GM10248 (cell line): ENCODE results near the gene SLC6A9.

Experiments
- CTCF ChIA-PET: fragments of 300-600 bp; sonication (Branson Sonifier 250); formaldehyde crosslinking; extraction: SDS; loops from one replicate; lab custom pipeline; 2021; ENCODE audit warnings: antibody characterized with exemption; lab: Yijun Ruan, JAX
- POLR2A ChIA-PET: fragments of 350-650 bp; sonication (Branson Sonifier 250); formaldehyde crosslinking; extraction: SDS; loops from one replicate; lab custom pipeline; 2020; ENCODE audit warnings: antibody characterized with exemption; lab: Yijun Ruan, JAX
- DNase-seq: peaks from one replicate; pipeline ENCODE4 v3.0.0; 2012; ENCODE audit errors: extremely low spot score
- TF ChIP-seq, protein P1 (sequence below): IDR thresholded peaks from 2 replicates; pipeline ENCODE4 v1.5.1; 2012; ENCODE audit warnings: mild to moderate bottlenecking, low read depth; ENCODE audit errors: extremely low read depth, missing control alignments, control extremely low read depth

Gene SLC6A9

DNA sequence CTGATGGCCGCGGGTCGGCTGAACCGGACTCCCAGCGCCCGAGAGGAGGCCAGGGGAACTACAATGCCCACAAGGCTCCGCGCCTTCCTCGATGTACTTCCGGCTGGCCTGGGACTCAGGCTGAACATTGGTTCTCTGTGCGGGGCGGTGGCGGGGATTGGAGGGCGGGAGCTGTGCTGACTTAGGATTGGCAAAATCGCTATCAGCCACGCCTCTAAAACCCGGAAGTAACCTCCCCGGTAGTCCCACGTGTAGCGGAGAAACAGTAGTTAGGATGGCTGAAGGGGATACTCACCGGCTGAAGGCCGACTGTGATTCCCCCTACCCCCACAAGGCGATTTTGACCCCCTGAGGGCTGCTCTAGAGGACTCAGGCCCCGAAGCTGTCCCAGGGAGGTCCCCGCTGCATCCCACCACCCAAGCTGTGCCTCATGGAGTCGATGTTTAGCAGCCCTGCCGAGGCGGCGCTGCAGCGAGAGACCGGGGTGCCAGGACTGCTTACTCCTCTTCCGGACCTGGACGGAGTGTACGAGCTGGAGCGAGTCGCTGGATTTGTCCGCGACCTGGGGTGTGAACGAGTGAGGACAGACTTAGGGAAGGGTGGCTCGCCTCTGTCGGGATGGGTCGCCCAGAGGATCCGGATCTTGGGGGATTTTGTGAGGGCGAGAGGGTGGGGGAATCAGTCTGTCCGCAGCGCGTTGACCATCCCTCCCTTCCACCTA lies 61.4 kb downstream of the SLC6A9 start, which contains the start of gene DPH2:
Gene DPH2 (plus strand): TSS at position 265 of the 721 bp plus-strand sequence. CDS start 166 bp downstream, at position 431.
- DNase-seq: peak; percentile 99
- TF ChIP-seq, protein P1, sequence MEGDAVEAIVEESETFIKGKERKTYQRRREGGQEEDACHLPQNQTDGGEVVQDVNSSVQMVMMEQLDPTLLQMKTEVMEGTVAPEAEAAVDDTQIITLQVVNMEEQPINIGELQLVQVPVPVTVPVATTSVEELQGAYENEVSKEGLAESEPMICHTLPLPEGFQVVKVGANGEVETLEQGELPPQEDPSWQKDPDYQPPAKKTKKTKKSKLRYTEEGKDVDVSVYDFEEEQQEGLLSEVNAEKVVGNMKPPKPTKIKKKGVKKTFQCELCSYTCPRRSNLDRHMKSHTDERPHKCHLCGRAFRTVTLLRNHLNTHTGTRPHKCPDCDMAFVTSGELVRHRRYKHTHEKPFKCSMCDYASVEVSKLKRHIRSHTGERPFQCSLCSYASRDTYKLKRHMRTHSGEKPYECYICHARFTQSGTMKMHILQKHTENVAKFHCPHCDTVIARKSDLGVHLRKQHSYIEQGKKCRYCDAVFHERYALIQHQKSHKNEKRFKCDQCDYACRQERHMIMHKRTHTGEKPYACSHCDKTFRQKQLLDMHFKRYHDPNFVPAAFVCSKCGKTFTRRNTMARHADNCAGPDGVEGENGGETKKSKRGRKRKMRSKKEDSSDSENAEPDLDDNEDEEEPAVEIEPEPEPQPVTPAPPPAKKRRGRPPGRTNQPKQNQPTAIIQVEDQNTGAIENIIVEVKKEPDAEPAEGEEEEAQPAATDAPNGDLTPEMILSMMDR: no peak
- CTCF ChIA-PET: interaction anchor here (0.7 to 4.9 kb wide), 4 partner anchors 20 to 206 kb away, joined by 3 to 21 read pairs (median 6); partner anchors contain the start of gene ARTN
- POLR2A ChIA-PET: interaction anchor here (0.6 to 0.8 kb wide), 2 partner anchors 320 to 619 kb away, joined by 3 read pairs; partner anchors contain the start of gene KDM4A

DNA sequence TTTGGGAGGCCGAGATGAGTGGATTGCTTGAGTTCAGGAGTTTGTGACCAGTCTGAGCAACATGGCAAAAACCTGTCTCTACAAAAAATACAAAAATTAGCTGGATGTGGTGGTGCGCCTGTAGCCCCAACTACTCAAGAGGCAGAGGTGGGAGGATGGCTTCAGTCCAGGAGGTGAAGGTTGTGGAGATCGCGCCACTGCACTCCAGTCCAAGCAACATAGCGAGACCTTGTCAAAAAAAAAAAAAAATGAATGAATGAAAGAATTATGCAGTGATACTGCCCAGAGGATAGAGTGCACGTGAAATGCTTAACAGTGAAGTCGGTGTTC lies 61.9 kb downstream of the SLC6A9 start:
- no peak for DNase-seq
- TF ChIP-seq, protein P1: no peak
- ChIA-PET POLR2A (no interaction called here), CTCF (interaction anchor here (0.7 to 4.9 kb wide), 3 partner anchors 25 to 206 kb away, joined by 3 to 21 read pairs (median 9); partner anchors contain the start of gene ARTN)

DNA sequence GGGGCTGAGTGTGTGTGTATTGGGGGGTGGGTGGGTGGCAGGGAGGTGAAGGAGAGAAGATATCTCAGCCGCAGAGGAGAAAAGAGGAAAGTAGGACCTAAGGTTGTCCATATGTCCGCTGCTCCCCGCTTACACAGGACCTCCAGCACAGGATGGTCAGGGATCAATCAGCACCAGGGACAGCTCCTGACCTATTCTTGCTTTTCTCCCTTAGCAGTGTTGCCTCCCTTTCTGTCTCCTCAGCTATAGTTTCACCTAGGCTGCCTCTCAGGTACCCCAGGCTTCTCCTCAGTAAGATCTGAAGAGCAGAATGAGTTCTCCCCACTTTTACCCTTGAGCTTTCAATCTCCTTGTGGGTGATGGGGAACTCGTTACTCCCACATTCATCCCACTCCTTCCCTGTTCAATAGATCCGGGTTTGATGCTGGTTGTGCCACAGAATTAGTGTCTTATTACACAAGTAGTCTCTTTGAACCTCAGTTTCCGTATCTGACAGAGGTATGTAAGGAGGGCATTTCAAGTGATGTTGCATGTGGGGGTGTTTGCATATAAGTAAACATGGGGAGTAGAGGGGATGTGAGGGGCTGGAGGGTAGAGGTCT lies 62.8 kb downstream of the SLC6A9 start:
- TF ChIP-seq, protein P1: no peak
- no peak for DNase-seq
- CTCF ChIA-PET: interaction anchor here (1.5 to 4.9 kb wide), 5 partner anchors 10 to 34 kb away, joined by 3 to 21 read pairs (median 9); partner anchors contain the start of genes ARTN and IPO13
- POLR2A ChIA-PET: no interaction called here

DNA sequence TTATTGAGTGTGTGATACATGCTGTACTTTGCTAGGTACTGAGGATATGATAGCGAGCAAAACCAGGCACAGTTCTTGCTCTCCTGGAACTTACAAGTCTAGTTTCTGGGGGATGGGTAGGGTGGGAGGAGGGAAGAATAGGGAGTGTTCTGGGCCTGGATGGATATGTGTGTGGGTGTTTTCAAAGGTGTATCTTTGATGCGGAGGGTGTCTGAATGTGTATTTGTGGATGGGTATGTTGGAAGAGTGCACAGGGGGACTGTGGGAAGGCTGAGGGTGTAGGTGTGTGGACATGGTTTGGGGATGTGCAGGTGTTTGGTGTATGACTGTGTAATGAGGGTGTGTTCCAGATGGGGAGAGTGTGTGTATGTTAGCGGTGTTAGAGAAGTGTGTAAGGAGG lies 65.9 kb downstream of the SLC6A9 start:
- ChIA-PET CTCF (interaction anchor here (1.2 kb wide), 1 partner anchor 12 kb away, joined by 3 read pairs; no protein-coding TSS in a partner anchor), POLR2A (no interaction called here)

DNA sequence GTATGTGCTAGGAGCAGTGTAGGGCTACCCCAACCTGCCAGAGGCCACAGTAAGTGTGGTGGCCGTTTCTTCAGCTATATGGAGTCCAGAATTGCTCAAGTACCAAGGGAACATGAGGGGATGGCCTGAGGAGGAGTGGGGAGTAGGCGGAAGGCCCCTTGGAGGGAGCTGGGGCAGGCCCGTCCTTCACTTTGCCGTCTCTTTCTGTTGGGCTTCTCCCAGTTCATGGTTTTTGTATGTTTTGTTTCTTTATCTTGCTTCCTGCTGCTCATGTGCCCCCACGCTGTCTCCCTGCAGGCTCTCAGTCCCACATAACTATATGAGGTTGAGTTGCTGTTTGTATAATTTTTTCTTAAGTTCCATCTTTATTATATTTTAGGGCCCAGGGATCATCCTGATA lies 67.4 kb downstream of the SLC6A9 start:
- TF ChIP-seq, protein P1: no peak
- ChIA-PET CTCF (interaction anchor here (1.0 to 2.2 kb wide), 4 partner anchors 9 to 17 kb away, joined by 3 to 12 read pairs (median 7); partner anchors contain the start of gene IPO13), POLR2A (interaction anchor here (0.8 kb wide), 1 partner anchor 14 kb away, joined by 4 read pairs; no protein-coding TSS in a partner anchor)
- no peak for DNase-seq

More for the DNA sequence above, 65.9 kb downstream of the SLC6A9 start:
- TF ChIP-seq, protein P1: no peak
- no peak for DNase-seq

DNA sequence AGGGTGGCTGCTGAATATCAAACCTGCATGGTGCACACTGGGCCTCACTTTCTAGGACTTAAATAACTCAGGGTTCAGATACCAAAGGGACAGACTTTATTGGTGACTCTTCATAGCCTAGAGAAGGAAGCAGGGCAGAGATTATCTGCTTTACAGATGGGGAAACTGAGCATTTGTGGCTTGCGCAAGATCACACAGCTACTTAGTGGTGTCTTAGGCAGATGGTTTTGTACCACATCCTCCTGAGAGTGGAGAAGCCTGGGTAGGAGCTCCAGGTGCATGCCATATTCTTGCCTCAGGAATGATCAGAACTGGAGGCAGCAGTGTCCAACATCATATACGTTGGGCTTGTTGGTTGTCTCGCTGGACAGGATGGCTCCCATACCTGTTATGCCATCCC lies 68.3 kb downstream of the SLC6A9 start:
- CTCF ChIA-PET: interaction anchor here (1.9 to 2.2 kb wide), 2 partner anchors 9 to 17 kb away, joined by 10 to 12 read pairs; partner anchors contain the start of gene IPO13
- TF ChIP-seq, protein P1: no peak
- POLR2A ChIA-PET: no interaction called here
- DNase-seq: no peak
